Endothelial cell of umbilical vein (primary cell): Measurements from ENCODE around the gene JAML. TPM values are rescaled to one million over a fixed set of nuclear protein-coding genes. Genes with fewer than 3 reads are reported as not detected.

ENCODE experiments used
- BruUV-seq: library from RNA; stranded (reverse); fragments of 400-500 nt; replicated peaks from 2 replicates; lab custom pipeline; 2021; lab: Mats Ljungman, UMichigan
- CTCF ChIA-PET: fragments of 300-600, 350-600 bp; sonication (Branson Sonifier 250); formaldehyde crosslinking; loops from one replicate; lab custom pipeline; 2021; ENCODE audit warnings: antibody characterized with exemption, inconsistent platforms; lab: Charles Lee
- POLR2A ChIA-PET: fragments of 300-600, 350-600 bp; sonication (Branson Sonifier 250); formaldehyde crosslinking; loops from one replicate; lab custom pipeline; 2021; ENCODE audit warnings: antibody characterized with exemption, inconsistent platforms; lab: Charles Lee
- DNase-seq: peaks from one replicate; pipeline ENCODE4 v3.0.0-alpha.2; 2011; ENCODE audit warnings: low read depth, low spot score
- FAIRE-seq: peaks from 2 replicates; lab custom pipeline; 2011; peaks lifted over from hg19 to GRCh38; lab: Jason Lieb, UNC
- H2AFZ ChIP-seq: 2 replicates; pipeline ENCODE4 v1.6.0; 2012; ENCODE audit warnings: low read depth, low read length, control low read depth, inconsistent platforms
- H3K27ac ChIP-seq: 2 replicates; pipeline ENCODE4 v1.5.1; 2011; ENCODE audit warnings: low read depth, mild to moderate bottlenecking, control low read depth, low read length, moderate library complexity; ENCODE audit not compliant: insufficient read depth
- H3K27me3 ChIP-seq, 2 experiments: 2 replicates each; pipeline versions ENCODE4 v1.6.0 to v1.6.1; 2011; ENCODE audit warnings: low read length in 2 of 2, mixed read lengths in 1 of 2; ENCODE audit not compliant: control insufficient read depth in 2 of 2, insufficient read depth in 2 of 2
- H3K36me3 ChIP-seq, 2 experiments: 2 replicates in 1 of 2; 3 replicates in 1 of 2; pipeline ENCODE4 v1.5.1; 2011; ENCODE audit warnings: low read length in 2 of 2, mild to moderate bottlenecking in 1 of 2, moderate library complexity in 1 of 2; ENCODE audit not compliant: control insufficient read depth in 2 of 2, insufficient read depth in 2 of 2; ENCODE audit errors: extremely low read depth in 1 of 2
- H3K4me1 ChIP-seq: 3 replicates; pipeline ENCODE4 v1.5.1; 2011; ENCODE audit warnings: mild to moderate bottlenecking, low read length; ENCODE audit not compliant: control insufficient read depth, insufficient read depth; ENCODE audit errors: extremely low read depth
- H3K4me2 ChIP-seq: 2 replicates; pipeline ENCODE4 v1.6.1; 2011; ENCODE audit warnings: low read length, control low read depth, mixed read lengths; ENCODE audit not compliant: insufficient read depth
- H3K4me3 ChIP-seq, 3 experiments: fragments of 200-600 bp in 1 of 3; sonication (generic), shearing (Covaris generic) in 1 of 3; replicated peaks in 1 of 3; 2 replicates each; pipeline ENCODE4 v1.5.1; 2011 to 2016; ENCODE audit warnings: control low read depth in 3 of 3, low read length in 3 of 3, mild to moderate bottlenecking in 2 of 3, inconsistent platforms in 1 of 3, low read depth in 1 of 3, moderate library complexity in 1 of 3; ENCODE audit not compliant: insufficient read depth in 1 of 3
- H3K79me2 ChIP-seq: 2 replicates; pipeline ENCODE4 v1.6.0; 2012; ENCODE audit warnings: low read length, inconsistent platforms; ENCODE audit not compliant: control insufficient read depth, insufficient read depth
- H3K9ac ChIP-seq: replicated peaks from 2 replicates; pipeline ENCODE3; 2011; ENCODE audit warnings: low read length, control low read depth; ENCODE audit not compliant: insufficient read depth; ENCODE audit errors: extremely low read depth
- H3K9me1 ChIP-seq: replicated peaks from 3 replicates; pipeline ENCODE4 v1.6.0; 2011; ENCODE audit warnings: mild to moderate bottlenecking, low read length; ENCODE audit not compliant: control insufficient read depth, insufficient read depth; ENCODE audit errors: extremely low read depth
- H3K9me3 ChIP-seq: replicated peaks from 2 replicates; pipeline ENCODE4 v1.5.1; 2012; ENCODE audit warnings: low read length, inconsistent platforms; ENCODE audit not compliant: control insufficient read depth, insufficient read depth
- H4K20me1 ChIP-seq: replicated peaks from 2 replicates; pipeline ENCODE3; 2011; ENCODE audit warnings: mild to moderate bottlenecking, low read length; ENCODE audit not compliant: control insufficient read depth, insufficient read depth; ENCODE audit errors: extremely low read depth
- EZH2 ChIP-seq: IDR thresholded peaks from 2 replicates; pipeline ENCODE4 v1.6.1; 2012; ENCODE audit warnings: borderline replicate concordance, low read depth, mild to moderate bottlenecking, moderate library complexity, low read length, inconsistent platforms; ENCODE audit not compliant: severe bottlenecking
- FOS ChIP-seq: IDR thresholded peaks from 2 replicates; pipeline ENCODE4 v1.6.1; 2011; ENCODE audit warnings: mild to moderate bottlenecking, low read length, moderate library complexity, borderline replicate concordance; ENCODE audit not compliant: insufficient read depth
- GATA2 ChIP-seq: IDR thresholded peaks from 2 replicates; pipeline ENCODE4 v1.7.0; 2011; ENCODE audit warnings: low read depth, mild to moderate bottlenecking, moderate library complexity, mixed read lengths, low read length; ENCODE audit not compliant: insufficient read length, insufficient read depth
- JUN ChIP-seq: IDR thresholded peaks from 2 replicates; pipeline ENCODE4 v1.6.1; 2011; ENCODE audit warnings: borderline replicate concordance, low read depth; ENCODE audit not compliant: insufficient read length, insufficient read depth
- MYC ChIP-seq: IDR thresholded peaks from one replicate; pipeline ENCODE4 v1.6.1; 2011; ENCODE audit warnings: mild to moderate bottlenecking, low read depth, low read length
- POLR2A ChIP-seq: IDR thresholded peaks from 2 replicates; pipeline ENCODE4 v1.6.1; 2012; ENCODE audit warnings: low read depth, mild to moderate bottlenecking, control low read depth, low read length
- POLR2AphosphoS5 ChIP-seq: IDR thresholded peaks from 2 replicates; pipeline ENCODE4 v1.6.1; 2012; ENCODE audit warnings: low read depth, mild to moderate bottlenecking, control low read depth, low read length, moderate library complexity; ENCODE audit not compliant: insufficient read depth
- dilution Hi-C: fragments of 300-500 bp; cut with MboI; formaldehyde crosslinking; loops from one replicate; pipeline ENCODE4 v1.15.0; 2019; ENCODE audit warnings: low sequenced_read_pairs; ENCODE audit not compliant: extremely low pct_ligation_motif_present
- intact Hi-C: fragments of 100-400 bp; cut with micrococcal nuclease; formaldehyde crosslinking; loops from one replicate; pipeline ENCODE4 v1.10.0; 2022
- polyA plus RNA-seq, 4 experiments: library from polyadenylated mRNA; depleted of rRNA in 3 of 4; stranded (reverse) in 3 of 4; unstranded in 1 of 4; fragments of >200 nt; gene quantifications; 2 replicates each; pipeline versions ENCODE4 v1.2.1 to v1.2.3, GENCODE V29; 2011 to 2012; ENCODE audit warnings: missing spikeins in 1 of 4
- total RNA-seq: library from RNA; stranded (reverse); gene quantifications from 2 replicates; pipeline ENCODE4 v1.2.3, GENCODE V29; 2021
- TF ChIP-seq, protein P1 (sequence below): IDR thresholded peaks from 2 replicates; pipeline ENCODE4 v1.6.1; 2011; ENCODE audit not compliant: insufficient read depth, insufficient read length
- TF ChIP-seq, protein P2 (sequence below), 2 donors: IDR thresholded peaks; 1 replicate in 1 of 2; 2 replicates in 1 of 2; pipeline ENCODE4 v1.5.1; 2011; ENCODE audit warnings: low read length in 2 of 2, mild to moderate bottlenecking in 2 of 2, moderate library complexity in 2 of 2, control low read depth in 1 of 2, inconsistent platforms in 1 of 2, low read depth in 1 of 2; ENCODE audit not compliant: insufficient read depth in 1 of 2; ENCODE audit errors: extremely low read depth in 1 of 2

The JAML gene
- total and polyA plus RNA-seq, 2 donors (not counting 3 experiments of a cell fraction or from before 2014, with no cell fraction given), result 0.04 to 0.35 TPM

DNA sequence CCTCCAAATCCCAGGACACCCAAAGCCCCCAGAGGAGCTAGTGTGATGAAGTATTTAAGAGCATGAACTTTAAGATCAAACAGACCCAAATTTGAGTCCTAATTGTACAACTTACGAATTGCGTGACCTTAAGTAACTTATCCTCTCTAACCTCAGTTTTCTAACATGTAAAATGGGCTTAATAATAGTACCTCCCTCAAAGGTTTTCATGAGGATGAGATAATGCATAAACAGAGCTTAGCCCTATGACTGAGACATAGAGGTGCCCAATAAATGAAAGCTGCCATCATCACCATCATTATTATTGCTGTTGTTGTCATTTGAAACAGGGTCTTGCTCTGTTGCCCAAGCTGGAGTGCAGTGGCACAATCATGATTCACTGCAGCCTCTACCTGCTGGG, 57.6 kb downstream of the JAML start:
- DNase-seq, result no peak
- no peaks in the 10 kb centered on the region for H4K20me1 ChIP-seq
- dilution Hi-C loops (no loop called here), intact Hi-C loops (no loop called here)
- TF ChIP-seq POLR2A, result no peak
- TF ChIP-seq EZH2, result no peak
- TF ChIP-seq, protein P1, sequence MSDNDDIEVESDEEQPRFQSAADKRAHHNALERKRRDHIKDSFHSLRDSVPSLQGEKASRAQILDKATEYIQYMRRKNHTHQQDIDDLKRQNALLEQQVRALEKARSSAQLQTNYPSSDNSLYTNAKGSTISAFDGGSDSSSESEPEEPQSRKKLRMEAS, result no peak
- TF ChIP-seq MYC, result no peak
- H3K9me1 ChIP-seq, result no peaks in the 10 kb centered on the region
- peaks cover 6 to 21% of the 10 kb centered on the region in 2 experiments for H3K27me3 ChIP-seq
- no peak overlapping the region for H3K27ac ChIP-seq
- no peaks in the 10 kb centered on the region for H3K9me3 ChIP-seq
- H3K4me1 ChIP-seq, result no peaks in the 10 kb centered on the region
- FAIRE-seq, result no peak
- no TSS peak for BruUV-seq
- no peaks in the 10 kb centered on the region for H3K36me3 ChIP-seq
- CTCF ChIA-PET, result interaction anchor here (1.0 kb wide), 1 partner anchor 360 kb away, joined by 3 read pairs; no protein-coding TSS in a partner anchor
- H3K9ac ChIP-seq, result no peak overlapping the region
- no peak overlapping the region for H2AFZ ChIP-seq
- POLR2A ChIA-PET, result no interaction called here
- H3K4me2 ChIP-seq, result no peak overlapping the region
- H3K79me2 ChIP-seq, result no peaks in the 10 kb centered on the region
- no peak overlapping the region for H3K4me3 ChIP-seq

DNA sequence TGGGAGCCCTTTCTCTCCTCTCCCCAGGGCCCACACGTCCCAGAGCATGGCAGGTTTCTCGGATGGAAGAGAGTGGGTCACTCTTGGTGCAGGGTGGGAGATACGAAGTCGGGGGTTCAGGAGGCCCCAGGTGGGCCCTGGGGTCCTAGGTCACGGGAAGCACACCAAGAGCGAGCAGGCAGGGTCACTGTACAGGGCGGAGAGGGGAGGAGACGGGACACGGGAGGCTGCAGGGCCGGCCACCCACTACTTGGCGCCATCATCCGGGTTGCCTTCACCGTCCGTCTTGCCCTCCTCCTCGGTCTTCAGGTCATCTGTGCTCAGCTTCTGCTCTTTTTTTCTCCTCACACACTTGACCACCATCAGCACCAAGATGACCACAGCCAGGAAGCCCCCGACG, 58.2 kb downstream of the JAML start:
- no peaks in the 10 kb centered on the region for H3K4me1 ChIP-seq
- no peak for FAIRE-seq
- POLR2A ChIA-PET, result no interaction called here

More for the DNA sequence above, 58.2 kb downstream of the JAML start:
- Histone ChIP-seq H3K27me3 (peaks cover 6 to 25% of the 10 kb centered on the region in 2 experiments), H3K4me3 (no peak overlapping the region), H3K9ac (no peak overlapping the region), H3K9me3 (no peaks in the 10 kb centered on the region), H3K4me2 (no peak overlapping the region), H3K79me2 (no peaks in the 10 kb centered on the region), H3K36me3 (no peaks in the 10 kb centered on the region), H3K27ac (no peak overlapping the region), H3K9me1 (no peaks in the 10 kb centered on the region), H4K20me1 (no peaks in the 10 kb centered on the region), H2AFZ (no peak overlapping the region)
- dilution Hi-C loops, result no loop called here
- TF ChIP-seq EZH2 (no peak), JUN (no peak), POLR2A (no peak), POLR2AphosphoS5 (no peak), FOS (no peak), MYC (no peak), GATA2 (no peak)
- TF ChIP-seq, protein P2, sequence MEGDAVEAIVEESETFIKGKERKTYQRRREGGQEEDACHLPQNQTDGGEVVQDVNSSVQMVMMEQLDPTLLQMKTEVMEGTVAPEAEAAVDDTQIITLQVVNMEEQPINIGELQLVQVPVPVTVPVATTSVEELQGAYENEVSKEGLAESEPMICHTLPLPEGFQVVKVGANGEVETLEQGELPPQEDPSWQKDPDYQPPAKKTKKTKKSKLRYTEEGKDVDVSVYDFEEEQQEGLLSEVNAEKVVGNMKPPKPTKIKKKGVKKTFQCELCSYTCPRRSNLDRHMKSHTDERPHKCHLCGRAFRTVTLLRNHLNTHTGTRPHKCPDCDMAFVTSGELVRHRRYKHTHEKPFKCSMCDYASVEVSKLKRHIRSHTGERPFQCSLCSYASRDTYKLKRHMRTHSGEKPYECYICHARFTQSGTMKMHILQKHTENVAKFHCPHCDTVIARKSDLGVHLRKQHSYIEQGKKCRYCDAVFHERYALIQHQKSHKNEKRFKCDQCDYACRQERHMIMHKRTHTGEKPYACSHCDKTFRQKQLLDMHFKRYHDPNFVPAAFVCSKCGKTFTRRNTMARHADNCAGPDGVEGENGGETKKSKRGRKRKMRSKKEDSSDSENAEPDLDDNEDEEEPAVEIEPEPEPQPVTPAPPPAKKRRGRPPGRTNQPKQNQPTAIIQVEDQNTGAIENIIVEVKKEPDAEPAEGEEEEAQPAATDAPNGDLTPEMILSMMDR (IDR thresholded peaks at IDR 0.05; ENCODE audit: extremely low read depth in 1 of 2, insufficient read depth in 1 of 2, low read depth in 1 of 2, low read length in 2 of 2), result no peak
- TF ChIP-seq, protein P1, result no peak
- DNase-seq, result no peak
- intact Hi-C loops, result no loop called here
- CTCF ChIA-PET, result no interaction called here
- no TSS peak for BruUV-seq
